NCI-H2227 (cell line): ENCODE measurements around the gene DAPK1.

Source experiments
- DNase-seq: peaks from one replicate; lab custom pipeline; 2025; ENCODE audit not compliant: unreplicated experiment; lab: John Stamatoyannopoulos, UW

Gene DAPK1

DNA sequence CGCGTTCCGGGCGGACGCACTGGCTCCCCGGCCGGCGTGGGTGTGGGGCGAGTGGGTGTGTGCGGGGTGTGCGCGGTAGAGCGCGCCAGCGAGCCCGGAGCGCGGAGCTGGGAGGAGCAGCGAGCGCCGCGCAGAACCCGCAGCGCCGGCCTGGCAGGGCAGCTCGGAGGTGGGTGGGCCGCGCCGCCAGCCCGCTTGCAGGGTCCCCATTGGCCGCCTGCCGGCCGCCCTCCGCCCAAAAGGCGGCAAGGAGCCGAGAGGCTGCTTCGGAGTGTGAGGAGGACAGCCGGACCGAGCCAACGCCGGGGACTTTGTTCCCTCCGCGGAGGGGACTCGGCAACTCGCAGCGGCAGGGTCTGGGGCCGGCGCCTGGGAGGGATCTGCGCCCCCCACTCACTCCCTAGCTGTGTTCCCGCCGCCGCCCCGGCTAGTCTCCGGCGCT is at the start of gene DAPK1:
Gene DAPK1, plus strand, starts transcription at position 264 of the 442 bp plus-strand sequence. CDS start 1,211 bp downstream, outside the sequence.
- no peak for DNase-seq

DNA sequence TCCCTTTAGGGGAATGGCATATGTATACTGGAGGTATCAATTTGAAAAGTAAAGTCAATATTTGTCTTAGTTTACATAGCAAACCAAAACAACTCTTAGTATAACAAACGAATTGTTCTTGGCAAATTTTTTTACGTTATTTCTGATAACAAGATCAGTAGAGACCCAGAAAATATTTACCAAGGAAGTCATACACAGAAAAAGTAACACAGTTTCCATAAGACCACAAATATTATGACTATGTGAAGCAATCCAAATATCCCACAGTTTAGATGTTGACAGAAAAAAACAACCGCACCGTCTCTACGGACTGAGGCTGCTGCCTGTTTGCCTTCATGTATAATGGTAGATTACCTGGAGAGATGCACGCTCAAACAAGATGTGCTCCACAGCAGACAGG is 46.5 kb upstream of the DAPK1 start:
- DNase-seq = no peak

DNA sequence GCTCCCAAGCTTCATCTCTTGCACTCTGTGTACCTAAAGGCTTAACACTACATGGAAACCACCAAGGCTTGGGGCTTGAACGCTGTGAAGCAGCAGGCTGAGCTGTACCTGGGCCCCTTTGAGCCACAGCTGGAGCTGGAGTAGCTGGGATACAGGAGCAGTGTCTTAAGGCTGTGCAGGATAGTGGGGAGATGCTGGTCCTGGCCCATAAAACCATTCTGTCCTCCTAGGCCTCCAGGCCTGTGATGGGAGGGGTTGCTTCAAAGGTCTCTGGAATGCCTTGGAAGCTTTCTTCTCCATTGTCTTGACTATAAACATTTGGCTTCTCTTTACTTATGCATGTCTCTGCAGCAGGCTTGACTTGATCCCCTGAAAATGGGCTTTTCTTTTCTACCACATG is 42.3 kb upstream of the DAPK1 start:
- no peak for DNase-seq

DNA sequence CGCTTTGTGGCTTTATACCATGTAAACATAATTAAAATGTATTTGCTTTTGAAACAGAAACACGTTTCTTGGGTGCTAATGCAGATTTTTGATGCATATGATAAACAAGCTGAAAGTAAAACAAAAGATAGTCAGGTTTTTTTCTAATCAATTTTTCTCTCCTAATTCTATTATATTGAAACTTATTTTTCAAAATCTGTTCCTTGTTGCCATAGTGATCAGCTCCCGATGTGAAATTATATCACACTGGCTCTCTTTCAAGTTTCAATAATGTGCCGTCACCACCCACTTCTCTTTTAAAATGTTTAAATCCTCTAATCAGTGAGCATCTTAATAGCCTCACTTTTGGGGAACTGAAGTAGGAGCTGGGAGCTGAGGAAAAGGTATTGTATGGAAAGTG is 36.4 kb upstream of the DAPK1 start:
- no peak for DNase-seq

DNA sequence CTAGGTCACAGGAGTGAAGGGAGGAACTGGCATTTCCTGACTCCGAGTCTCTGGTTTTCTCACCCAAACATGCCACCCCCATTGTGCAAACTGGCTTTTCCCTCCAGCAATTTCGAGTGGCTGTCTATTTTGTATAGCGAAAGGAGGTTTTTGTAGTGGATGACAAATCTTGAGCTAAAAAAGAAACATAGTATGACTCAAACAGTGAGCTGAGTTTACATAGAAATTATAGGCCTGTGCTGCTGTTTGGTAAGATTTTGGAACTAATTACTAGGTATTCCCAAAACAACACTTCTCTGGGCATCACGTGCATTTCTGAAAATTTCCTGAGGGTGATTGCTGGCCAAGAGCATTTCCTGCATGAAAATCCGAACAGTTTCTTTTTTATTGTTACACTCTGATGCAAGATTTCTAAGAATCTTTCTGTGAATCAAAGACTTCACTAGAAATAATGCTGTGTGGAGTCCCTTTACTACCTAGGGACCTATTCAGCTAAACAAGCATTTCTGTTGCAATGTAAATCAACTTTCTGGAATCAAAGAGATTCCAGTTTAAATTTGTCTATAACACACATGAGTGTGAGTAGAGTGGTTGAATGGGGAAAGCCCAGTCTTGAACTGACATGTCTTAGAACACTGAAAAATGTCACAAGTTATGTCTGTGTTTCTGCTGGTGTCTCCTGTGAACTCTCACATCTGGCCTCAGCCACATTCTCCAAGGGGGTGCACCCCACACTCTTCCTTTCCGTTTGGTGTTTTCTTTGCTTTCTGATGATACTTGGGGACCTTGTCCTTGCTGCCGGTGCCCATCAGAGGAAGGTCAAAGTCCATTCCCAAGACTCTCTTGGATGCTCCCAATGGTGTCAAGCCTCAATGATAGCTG is 33.3 kb upstream of the DAPK1 start:
- DNase-seq = no peak

DNA sequence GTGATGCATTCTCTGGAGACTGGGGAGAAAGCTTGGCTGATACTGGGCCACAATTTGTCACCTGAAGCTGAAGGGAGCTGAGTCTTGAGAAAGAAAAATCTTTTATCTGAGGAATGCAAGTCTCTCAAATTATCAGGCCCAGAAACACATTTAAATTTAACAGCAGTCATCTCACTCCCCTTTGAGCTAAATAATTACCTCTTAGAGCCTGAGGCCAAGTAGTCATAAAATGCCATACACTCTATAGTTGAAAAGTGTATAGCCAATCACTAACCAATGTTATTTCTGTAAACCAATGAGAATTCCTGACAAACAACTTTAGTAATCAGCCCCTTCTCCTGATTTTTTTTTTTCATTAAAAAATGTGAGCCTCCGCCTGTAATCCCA is 32.7 kb upstream of the DAPK1 start:
- DNase-seq = no peak

DNA sequence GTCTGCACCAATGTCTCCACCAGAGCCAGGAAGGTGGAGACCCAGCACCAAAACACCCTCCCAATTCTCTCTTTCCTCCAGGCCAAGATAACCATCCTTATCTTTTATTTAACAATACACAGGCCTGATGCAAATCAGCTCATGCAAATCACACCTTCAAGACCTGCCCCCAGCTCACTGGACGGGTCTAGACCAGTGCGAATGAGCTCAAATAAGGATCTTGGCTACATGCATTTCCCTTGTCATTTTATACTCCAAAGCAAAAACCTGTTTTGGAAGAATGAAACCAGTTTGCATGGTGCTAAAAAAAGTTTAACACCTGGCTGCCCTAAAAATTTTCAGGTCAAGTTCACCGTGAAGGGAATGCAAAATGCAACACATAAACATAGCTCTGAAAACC is 31.9 kb upstream of the DAPK1 start:
- DNase-seq = no peak

DNA sequence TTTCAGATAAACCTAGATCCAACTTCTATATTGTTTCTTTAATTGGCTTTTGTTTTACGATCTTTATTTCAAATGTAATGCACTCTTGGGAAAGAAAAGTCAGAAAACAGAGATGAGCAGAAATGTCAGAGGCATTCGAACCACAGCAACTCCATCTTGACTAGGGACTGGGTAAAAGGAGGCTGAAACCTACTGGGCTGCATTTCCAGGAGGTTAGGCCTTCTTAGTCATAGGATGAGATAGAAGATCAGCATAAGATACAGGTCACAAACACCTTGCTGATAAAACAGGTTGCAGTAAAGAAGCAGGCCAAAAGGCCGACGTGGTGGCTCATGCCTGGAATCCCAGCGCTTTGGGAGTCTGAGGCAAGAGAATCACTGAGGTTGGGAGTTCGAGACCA is 30.5 kb upstream of the DAPK1 start:
- no peak for DNase-seq

DNA sequence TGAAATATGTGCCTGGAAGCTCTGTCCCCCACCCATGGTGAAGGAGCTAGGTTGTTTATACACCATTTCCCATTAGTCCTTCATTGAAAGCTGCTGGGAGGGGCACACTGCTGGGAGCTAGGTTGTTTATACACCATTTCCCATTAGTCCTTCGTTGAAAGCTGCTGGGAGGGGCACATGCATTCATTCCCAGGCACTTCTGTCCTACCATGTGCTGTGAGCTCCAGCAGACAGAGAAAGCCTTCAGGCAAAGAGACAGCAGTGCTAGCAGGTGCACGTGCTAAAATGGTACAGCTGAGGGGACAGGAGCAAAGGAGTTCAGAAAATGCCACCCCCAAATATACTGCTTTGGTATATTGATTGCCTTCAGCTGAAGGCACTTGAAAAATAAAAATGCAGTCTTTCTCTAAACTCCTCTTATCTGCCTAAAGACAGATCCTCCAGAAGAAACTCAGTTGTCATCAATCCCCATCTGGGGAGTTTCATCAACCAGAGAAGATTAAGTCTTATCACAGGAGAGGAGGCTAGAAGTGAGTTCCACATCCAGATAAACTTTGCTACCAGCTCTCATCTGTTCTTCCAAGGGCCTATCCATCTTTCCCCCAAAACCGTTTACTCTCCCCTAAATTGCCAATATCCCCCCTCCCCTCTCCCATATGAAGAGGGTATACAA is 27.7 kb upstream of the DAPK1 start:
- DNase-seq = no peak

DNA sequence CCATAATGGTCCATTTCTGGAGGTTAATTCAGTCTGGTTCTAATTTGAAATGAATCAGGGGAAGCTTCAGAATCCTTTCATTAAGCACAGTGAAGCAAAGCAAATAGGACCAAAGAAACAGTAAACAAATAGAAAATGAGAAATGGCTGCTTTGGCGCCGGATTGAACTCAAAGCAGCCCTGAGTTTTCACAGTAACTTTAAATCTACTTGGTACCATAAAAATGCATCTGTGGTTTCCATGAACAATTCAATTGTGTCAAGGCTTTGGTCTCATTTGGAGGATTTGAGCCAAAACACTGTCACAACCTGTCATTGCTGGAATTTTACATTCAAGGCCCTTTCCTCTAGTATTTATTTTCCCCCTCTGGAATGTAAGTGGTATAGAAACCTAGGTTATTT is 25.9 kb upstream of the DAPK1 start:
- DNase-seq = no peak

DNA sequence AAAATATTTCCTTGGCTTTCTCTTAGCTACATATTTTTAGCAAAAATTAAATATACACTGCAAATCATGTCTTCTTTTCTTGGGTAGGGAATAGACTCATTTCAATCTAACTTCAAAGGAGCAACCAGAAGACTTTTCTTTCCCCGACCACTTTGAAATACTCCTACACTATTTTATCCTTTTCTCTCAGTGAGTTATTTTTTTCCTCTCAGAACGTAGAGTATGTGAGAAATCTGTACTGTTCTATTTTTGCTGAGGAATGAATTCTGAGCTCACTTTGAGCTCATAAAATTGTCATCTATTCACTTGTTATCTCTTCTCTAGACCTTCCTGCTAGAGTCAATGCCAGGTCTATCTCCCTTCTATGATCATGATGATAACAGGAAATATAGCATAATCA is 22.2 kb upstream of the DAPK1 start:
- no peak for DNase-seq

DNA sequence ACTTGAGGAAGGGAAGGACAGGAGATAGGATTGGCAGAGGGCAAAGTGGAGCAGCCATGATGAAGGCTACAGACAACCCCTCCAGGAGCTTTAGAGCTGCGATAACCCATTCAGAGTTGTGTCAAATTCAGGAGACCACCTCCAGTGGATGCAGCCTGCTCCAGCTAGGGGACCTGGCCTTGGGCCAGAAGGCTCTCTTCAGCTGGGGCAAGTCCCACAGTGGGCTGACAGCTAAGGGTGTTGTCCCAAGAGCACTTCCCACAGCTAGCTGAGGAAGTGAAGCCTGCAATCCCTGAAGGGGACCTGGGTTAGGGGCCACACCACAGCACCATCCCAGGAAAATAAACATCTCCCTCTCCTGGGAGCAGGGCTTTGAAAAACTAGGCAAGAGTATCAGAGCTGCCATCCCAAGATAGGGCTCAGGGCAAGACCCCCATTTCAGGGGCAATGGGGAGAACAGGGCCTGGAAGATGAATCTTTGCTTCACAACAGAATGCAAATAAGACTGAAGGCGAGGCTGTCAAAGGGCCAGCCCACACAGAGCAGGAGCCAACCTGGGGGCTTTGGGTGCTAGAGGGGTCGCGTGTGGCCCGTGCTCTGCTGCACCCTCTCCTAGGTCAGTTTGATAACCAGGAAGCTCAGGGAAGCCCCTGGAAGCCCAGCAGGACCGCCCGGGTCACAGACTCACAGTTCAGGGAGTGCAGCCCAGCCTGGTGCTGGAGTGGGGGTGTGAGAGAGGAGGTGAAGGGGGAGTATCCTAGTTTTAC is 19.3 kb upstream of the DAPK1 start:
- no peak for DNase-seq

DNA sequence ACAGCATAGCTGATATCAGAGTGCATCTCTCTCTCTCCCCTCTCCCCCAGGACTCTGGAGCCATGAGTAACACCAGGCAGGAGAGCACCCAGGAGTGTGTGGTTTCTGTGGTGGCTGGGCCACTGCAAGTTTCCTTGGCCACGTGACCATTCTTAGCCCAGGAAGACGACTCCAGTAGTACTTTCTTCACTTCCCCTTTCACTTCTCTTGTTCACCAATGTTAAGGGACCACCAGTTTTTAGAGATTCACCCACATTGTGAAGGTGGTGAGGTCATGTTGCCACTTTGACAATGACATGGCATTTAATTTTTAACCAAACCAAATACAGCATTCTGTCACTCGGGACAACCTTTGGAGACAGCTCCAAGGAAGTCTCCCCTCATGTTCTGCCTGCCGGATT is 17.9 kb upstream of the DAPK1 start:
- DNase-seq = no peak

DNA sequence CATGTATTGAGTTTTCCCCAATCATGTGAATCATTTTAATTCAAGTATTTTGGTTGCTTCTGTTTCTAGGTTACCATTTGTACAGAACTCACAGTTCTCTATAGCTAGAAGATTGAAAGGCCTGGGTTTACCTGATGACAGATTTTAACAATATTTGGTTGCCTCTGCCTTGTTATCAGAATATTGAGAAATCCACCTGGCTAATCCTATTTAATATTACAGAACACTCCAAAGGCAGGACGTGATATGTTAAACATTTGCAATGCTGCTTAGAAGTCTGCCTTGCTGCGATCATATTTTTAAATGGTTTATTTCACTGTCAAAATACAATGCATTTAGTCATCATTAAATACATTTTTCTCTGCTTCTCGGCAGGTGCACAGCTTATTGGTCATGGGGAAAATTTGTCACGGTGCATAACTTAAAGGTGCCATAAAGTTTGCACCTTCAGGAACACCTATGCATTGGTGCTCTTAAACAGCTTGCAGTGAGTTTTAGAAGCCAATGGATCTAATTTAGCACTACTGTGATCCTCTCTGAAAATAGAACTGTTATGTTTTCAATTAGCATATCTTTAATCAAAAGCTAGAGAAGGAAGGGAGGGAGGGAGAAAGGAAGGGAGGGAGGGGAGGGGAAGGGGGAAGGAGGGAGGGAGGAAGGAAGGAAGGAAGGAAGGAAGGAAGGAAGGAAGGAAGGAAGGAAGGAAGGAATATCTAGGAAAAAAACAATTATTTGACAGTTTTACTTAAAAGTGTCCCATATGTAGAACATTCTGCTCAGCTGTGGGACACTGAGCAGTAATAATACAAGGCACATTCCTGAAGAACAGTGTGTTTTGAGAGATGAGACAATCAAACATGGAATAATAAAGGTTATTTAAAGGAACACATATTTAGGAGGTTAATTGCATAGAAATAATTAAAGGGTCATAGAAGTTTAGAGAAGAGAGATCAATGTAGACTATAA is 15.5 kb upstream of the DAPK1 start:
- DNase-seq = no peak

DNA sequence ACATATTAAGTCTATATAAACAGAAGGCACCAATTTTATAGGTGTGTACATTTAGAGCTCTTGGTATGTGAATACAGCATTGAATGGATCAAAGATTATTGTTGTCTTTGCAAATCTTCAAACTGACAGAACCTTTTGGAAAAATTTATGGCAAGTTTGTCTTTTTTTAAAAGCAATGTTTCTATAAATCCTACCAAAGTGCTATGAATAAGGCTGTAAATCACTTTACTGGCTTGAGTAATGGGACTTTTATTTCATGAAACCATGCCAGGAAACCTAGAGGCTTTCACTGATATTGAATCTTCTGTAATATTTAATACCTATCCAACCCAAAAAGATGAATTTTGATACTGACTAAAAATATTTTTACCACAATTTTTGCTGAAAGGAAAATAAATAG is 7.4 kb upstream of the DAPK1 start:
- no peak for DNase-seq

DNA sequence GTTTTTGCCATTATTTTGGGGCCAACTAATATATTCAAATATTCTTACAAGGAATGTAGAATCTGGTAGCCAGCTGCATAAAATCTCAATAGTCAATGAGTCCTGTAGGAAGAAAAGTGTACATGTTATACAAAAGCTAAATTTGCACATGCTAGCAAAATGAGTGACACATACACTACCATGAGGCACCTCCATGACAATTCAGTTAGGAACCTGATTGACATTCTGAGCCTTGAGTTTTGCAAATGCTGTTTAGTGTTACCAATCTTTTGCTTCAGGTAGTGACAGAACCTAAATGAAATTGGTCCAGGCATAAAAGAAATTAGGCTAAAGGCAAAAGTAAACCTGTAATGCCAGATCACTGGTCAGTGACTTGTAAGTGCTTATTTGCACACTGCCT is 6.8 kb upstream of the DAPK1 start:
- DNase-seq = no peak

DNA sequence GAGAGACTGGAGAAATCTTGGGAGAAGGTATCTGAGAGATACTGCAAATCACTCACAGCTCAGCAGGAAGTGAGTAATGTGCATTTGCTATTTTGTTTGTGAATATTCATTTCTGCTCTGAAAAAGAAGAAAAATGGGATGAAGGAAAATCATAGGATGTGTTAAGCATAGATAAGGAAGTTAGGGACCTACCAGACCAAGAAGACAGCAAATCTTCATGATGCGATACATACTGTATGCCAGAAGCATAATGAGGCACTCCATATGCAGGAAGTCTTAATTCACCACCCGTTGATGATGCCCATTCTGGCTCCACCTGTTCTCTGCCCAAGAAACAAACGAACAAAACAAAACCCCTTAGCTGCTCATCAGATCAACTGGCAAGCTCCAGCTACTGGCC is 6.1 kb upstream of the DAPK1 start:
- no peak for DNase-seq

DNA sequence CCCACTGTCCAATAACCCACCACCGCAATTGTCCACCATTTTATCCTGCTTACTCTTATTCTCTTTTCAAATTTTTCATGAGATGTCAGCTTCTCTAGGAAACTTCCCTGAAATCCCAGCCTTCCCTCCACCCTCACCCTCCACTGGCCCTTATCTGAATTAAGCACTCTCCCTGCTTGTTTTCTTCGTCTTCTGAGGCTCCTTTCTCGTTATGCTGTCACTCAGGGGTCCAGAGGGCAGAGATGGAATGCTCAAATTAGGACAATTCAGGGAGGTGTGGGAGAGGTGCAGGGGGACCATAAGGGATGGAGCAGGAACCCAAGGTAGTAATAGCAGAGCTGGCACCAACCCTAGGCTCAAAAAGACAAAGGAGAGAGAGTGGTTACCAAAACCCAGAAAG is 5.0 kb upstream of the DAPK1 start:
- DNase-seq = no peak

DNA sequence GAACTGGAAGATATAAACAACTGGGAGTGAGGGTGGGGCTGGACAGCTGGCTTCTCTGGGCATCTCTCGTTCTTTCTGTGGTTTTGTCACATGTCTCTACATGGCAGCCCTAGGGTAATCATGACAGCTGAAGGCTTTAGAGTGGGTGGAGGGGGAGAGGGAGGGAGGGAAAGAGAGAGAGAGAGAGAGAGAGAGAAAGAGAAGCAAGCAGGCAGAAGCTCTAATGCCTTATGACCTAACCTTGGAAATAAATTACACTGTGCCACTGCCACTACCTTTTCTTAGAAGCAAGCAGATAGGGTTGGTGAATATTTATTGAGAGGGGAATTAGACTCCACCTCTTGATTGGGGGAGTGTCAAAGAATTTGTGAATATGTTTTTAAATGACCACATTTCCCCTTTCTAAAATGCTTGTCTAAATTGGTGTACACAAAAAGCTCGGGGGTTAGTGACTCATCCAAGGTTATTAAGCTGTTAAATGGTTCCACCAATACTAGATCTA is 2.6 kb upstream of the DAPK1 start:
- no peak for DNase-seq

DNA sequence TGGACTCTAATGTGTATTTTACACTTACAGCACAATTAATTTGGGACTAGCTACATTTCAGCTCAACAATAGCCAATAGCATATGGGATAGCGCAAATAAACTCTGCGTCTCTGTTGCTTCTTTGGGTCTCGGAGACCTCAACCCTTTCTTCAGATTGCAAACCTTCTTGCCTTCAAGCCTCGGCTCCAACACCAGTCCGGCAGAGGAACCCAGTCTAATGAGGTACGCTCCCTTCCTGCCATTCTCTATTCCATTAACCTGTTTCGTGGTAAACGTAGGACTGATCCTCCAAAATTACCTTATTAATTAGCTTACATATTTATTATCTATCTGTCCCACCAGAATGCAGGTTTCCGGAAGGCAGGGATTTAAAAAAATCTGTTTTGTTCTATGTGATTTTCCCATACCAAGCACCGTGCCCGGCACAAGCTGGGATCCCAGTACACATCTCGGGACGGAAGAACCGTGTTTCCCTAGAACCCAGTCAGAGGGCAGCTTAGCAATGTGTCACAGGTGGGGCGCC is 525 bp upstream of the DAPK1 start:
- no peak for DNase-seq
